Activated CD8-positive, alpha-beta T cell treated with anti-CD3 and anti-CD28 coated beads for 36 hours (primary cell): ENCODE data around the gene ACTR6. TPM values are rescaled to one million over a fixed set of nuclear protein-coding genes. Genes with fewer than 3 reads are reported as not detected.
A peak's percentile ranks its signal among the peaks of the same experiment; 100 is the strongest.

ENCODE experiments used
- ATAC-seq: fragments of 200-7000 bp; cut with Tn5 transposase; one replicate; pipeline ENCODE4 v1.10.0; 2021; ENCODE audit warnings: mild to moderate bottlenecking, moderate library complexity
- CTCF ChIA-PET: fragments of 350-600 bp; sonication (Branson Sonifier 250); formaldehyde crosslinking; loops from one replicate; lab custom pipeline; 2021; ENCODE audit warnings: antibody characterized with exemption; lab: Charles Lee
- POLR2A ChIA-PET: fragments of 350-600 bp; sonication (Branson Sonifier 250); formaldehyde crosslinking; loops from one replicate; lab custom pipeline; 2021; ENCODE audit warnings: antibody characterized with exemption; lab: Charles Lee
- DNase-seq: peaks from one replicate; pipeline ENCODE4 v3.0.0-alpha.2; 2020
- H3K27ac Mint-ChIP-seq: one replicate; pipeline ENCODE4 v1.8.0; 2021; ENCODE audit warnings: mild to moderate bottlenecking, mixed read lengths
- H3K27me3 Mint-ChIP-seq: one replicate; pipeline ENCODE4 v1.8.0; 2021; ENCODE audit warnings: mixed read lengths
- H3K36me3 Mint-ChIP-seq: one replicate; pipeline ENCODE4 v1.8.0; 2021; ENCODE audit warnings: low read depth, mixed read lengths
- H3K4me1 Mint-ChIP-seq: one replicate; pipeline ENCODE4 v1.8.0; 2021; ENCODE audit warnings: low read depth, mixed read lengths
- H3K4me3 Mint-ChIP-seq: one replicate; pipeline ENCODE4 v1.8.0; 2021; ENCODE audit warnings: mild to moderate bottlenecking, moderate library complexity, mixed read lengths
- H3K9me3 Mint-ChIP-seq: one replicate; pipeline ENCODE4 v1.8.0; 2021; ENCODE audit warnings: mixed read lengths
- CTCF ChIP-seq: fragments of 200-600 bp; IDR thresholded peaks from one replicate; pipeline ENCODE4 v1.8.0; 2022; ENCODE audit warnings: antibody characterized with exemption, mild to moderate bottlenecking
- intact Hi-C: fragments of 100-400 bp; cut with micrococcal nuclease; formaldehyde crosslinking; loops from one replicate; pipeline ENCODE4 v1.10.0; 2022
- total RNA-seq, 2 experiments: library from RNA; stranded (reverse); gene quantifications; one replicate each; pipeline ENCODE4 v1.2.3, GENCODE V29; 2021

ACTR6 gene
- total RNA-seq, 2 experiments from 2014 or later, result 26.3 to 30.9 TPM

- Mint-ChIP-seq H3K9me3 (no peaks in the 10 kb centered on the region), H3K27ac (no peak overlapping the region), H3K4me1 (peaks cover 3% of the 10 kb centered on the region), H3K27me3 (no peaks in the 10 kb centered on the region), H3K4me3 (no peak overlapping the region), H3K36me3 (peaks cover 16% of the 10 kb centered on the region)
- intact Hi-C loops, result no loop called here
- DNase-seq (no peak), ATAC-seq (no peak)
- TF ChIP-seq CTCF, result no peak
- ChIA-PET POLR2A (no interaction called here), CTCF (no interaction called here)
Measured at GRCh38 chr12:100193085-100193484, 7.5 kb upstream of the ACTR6 start.

- Mint-ChIP-seq H3K27me3 (no peaks in the 10 kb centered on the region), H3K36me3 (peaks cover 14% of the 10 kb centered on the region), H3K4me1 (peaks cover 9% of the 10 kb centered on the region), H3K4me3 (no peak overlapping the region), H3K9me3 (no peaks in the 10 kb centered on the region), H3K27ac (no peak overlapping the region)
- ChIA-PET CTCF (interaction anchor here (1.4 kb wide), 1 partner anchor 42 kb away, joined by 4 read pairs; no protein-coding TSS in a partner anchor), POLR2A (no interaction called here)
- intact Hi-C loops, result no loop called here
- no peak for ATAC-seq
- no peak for DNase-seq
- no peak for TF ChIP-seq CTCF
Measured at GRCh38 chr12:100197486-100197885, 3.1 kb upstream of the ACTR6 start.

- Mint-ChIP-seq H3K4me1 (peaks cover 14% of the 10 kb centered on the region), H3K27ac (peak overlapping the region; percentile 100), H3K36me3 (peaks cover 11% of the 10 kb centered on the region), H3K9me3 (no peaks in the 10 kb centered on the region), H3K4me3 (peak overlapping the region; percentile 99), H3K27me3 (no peaks in the 10 kb centered on the region)
- ATAC-seq, result no peak
- intact Hi-C loops, result no loop called here
- TF ChIP-seq CTCF, result no peak
- ChIA-PET CTCF (interaction anchor here (1.4 kb wide), 1 partner anchor 44 kb away, joined by 4 read pairs; no protein-coding TSS in a partner anchor), POLR2A (no interaction called here)
- no peak for DNase-seq
Measured at GRCh38 chr12:100199023-100199346, 1.6 kb upstream of the ACTR6 start.

DNA sequence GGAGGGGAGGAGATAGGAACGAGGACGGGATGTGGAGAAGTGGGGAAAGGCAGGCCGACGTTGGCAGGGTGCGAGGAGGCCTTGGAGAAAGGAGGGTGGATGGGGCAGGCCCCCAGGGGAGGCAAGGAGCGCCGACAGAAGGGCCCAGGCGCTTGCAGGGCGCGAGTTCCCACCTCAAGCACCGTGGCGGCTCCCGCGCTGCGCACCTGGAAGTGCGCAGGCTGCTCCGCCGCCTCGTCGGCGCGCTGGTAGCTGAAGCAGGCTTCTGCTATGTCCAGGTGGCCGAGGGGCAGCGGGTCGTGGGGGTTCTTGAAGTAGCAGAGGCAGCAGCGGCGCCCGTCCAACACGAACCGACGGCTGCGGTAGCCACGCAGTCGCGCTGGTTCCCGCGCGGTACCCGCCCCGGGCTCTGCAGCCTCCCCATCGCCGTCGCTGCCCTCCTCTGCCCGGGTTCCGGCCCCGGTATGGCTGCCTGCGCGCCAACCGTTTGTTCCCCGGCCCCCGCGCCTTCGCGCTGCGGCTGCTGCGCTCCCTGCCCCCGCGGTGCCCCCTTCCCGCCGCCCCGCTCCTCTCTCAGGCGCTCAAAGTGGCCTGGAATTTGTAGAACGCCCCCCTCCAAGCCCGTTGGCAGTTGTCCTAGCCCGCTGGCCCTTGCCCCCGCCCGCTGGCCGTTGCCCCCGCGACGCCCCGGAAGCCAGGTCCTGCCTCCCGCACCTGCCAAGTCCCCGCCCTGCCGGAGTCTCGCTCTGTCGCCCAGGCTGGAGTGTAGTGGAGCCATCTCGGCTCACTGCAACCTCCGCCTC is 1.1 kb upstream of the ACTR6 start:
- H3K27me3 Mint-ChIP-seq, result no peaks in the 10 kb centered on the region
- H3K27ac Mint-ChIP-seq, result peak overlapping the region; percentile 100
- no peaks in the 10 kb centered on the region for H3K9me3 Mint-ChIP-seq
- DNase-seq, result peak; percentile 80
- ChIA-PET POLR2A (interaction anchor here (0.8 to 2.1 kb wide), 5 partner anchors 17 to 85 kb away, joined by 3 to 8 read pairs (median 5); partner anchors contain the start of genes DEPDC4 and SCYL2), CTCF (no interaction called here)
- TF ChIP-seq CTCF, result no peak
- peaks cover 6% of the 10 kb centered on the region for H3K36me3 Mint-ChIP-seq
- peaks cover 17% of the 10 kb centered on the region for H3K4me1 Mint-ChIP-seq
- intact Hi-C loops, result loop anchor here (2.0 to 5.0 kb wide), 2 partner anchors 59 to 68 kb away; partner anchors contain the start of genes DEPDC4 and SCYL2
- H3K4me3 Mint-ChIP-seq, result peak overlapping the region; percentile 99
- peak; percentile 67 for ATAC-seq
